Activated T-cell treated with anti-CD3 and anti-CD28 coated beads, Interleukin-2, amount 50 U/mL, for 72 hours (primary cell): ENCODE data around the gene ANO2. TPM values are rescaled to one million over a fixed set of nuclear protein-coding genes. Genes with fewer than 3 reads are reported as not detected.
"Not testable (repeated sequence)": the region's sequence is repeated elsewhere in the genome, so short reads cannot be mapped to it uniquely, and the experiment has no call there.

Experiments used
- ATAC-seq, 2 donors: fragments of 150-1000 bp; cut with Tn5 transposase; replicated peaks in 1 of 2; 2 replicates each; pipeline ENCODE4 v1.10.0; 2021; ENCODE audit warnings: moderate library complexity in 2 of 2, mild to moderate bottlenecking in 1 of 2
- DNase-seq, 2 donors: peaks; one replicate each; pipeline ENCODE4 v3.0.0; 2021 to 2022; ENCODE audit warnings: mixed read lengths in 1 of 2
- H3K27ac Mint-ChIP-seq: one replicate; pipeline ENCODE4 v1.8.0; 2022; ENCODE audit warnings: mild to moderate bottlenecking, moderate library complexity, mixed read lengths
- H3K27me3 Mint-ChIP-seq: one replicate; pipeline ENCODE4 v1.8.0; 2022; ENCODE audit warnings: low read depth, mixed read lengths
- H3K36me3 Mint-ChIP-seq, 2 donors: one replicate each; pipeline ENCODE4 v1.8.0; 2022; ENCODE audit warnings: mixed read lengths in 2 of 2, mild to moderate bottlenecking in 1 of 2; ENCODE audit not compliant: insufficient read depth in 2 of 2
- H3K4me1 Mint-ChIP-seq: one replicate; pipeline ENCODE4 v1.8.0; 2022; ENCODE audit warnings: low read depth, mixed read lengths
- H3K4me3 Mint-ChIP-seq, 2 donors: one replicate each; pipeline ENCODE4 v1.8.0; 2022; ENCODE audit warnings: mild to moderate bottlenecking in 2 of 2, mixed read lengths in 2 of 2, moderate library complexity in 2 of 2
- H3K9me3 Mint-ChIP-seq, 2 donors: one replicate each; pipeline ENCODE4 v1.8.0; 2022; ENCODE audit warnings: mixed read lengths in 2 of 2
- total RNA-seq, 2 donors: library from RNA; stranded (reverse); gene quantifications; one replicate each; pipeline ENCODE4 v1.2.3, GENCODE V29; 2022

ANO2 gene
- total RNA-seq, 2 donors from 2014 or later, result not detected

DNA sequence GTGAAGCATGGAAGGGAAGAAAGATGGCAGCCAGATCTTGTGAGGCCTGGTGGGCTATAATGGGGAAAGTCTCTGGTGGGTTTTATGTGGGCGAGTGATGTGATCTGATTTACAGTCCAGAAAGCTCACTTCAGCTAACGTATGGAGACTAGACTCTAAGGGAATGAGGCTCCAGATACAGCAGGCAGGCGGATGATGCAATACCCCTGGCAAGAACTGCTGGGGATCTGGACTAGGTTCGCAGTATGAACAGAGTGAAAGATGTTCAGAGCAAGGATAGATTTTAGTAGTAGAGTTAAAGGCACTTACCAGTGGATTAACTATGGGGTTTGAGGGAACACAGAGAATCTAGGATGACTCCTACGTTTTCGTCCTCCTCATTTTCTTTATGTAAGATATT lies 253.1 kb downstream of the ANO2 start:
- Mint-ChIP-seq H3K27ac (no peak overlapping the region), H3K27me3 (peaks cover 8% of the 10 kb centered on the region), H3K36me3 (peaks cover 0 to 3% of the 10 kb centered on the region in 2 donors), H3K9me3 (no peaks in the 10 kb centered on the region), H3K4me1 (no peaks in the 10 kb centered on the region), H3K4me3 (no peak overlapping the region)
- no peak for ATAC-seq
- DNase-seq, result no peak

DNA sequence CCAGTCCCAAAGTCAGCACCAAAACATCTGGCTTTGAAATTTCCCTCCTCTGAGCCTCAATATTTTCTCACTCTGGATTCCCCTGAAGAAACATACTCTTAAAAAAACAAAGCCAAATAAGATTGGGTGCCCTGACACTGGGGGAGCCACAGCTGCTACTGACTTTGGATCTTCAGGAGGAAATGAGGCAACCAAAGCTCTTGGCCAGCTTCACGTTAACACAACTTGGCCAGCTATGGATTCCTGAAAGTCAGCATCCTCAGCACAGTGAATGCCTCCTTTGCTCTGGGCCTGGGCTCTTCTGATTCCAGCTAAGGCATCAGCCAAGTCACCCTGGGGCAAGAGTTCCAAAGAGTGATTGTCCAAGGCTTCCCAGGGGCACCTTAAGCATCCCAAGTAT lies 254.8 kb downstream of the ANO2 start:
- H3K36me3 Mint-ChIP-seq, result no peaks in the 10 kb centered on the region
- H3K4me3 Mint-ChIP-seq, result no peak overlapping the region
- DNase-seq (no peak), ATAC-seq (no peak)
- no peaks in the 10 kb centered on the region for H3K9me3 Mint-ChIP-seq
- H3K4me1 Mint-ChIP-seq, result no peaks in the 10 kb centered on the region
- H3K27me3 Mint-ChIP-seq, result peaks cover 8% of the 10 kb centered on the region
- H3K27ac Mint-ChIP-seq, result no peak overlapping the region

DNA sequence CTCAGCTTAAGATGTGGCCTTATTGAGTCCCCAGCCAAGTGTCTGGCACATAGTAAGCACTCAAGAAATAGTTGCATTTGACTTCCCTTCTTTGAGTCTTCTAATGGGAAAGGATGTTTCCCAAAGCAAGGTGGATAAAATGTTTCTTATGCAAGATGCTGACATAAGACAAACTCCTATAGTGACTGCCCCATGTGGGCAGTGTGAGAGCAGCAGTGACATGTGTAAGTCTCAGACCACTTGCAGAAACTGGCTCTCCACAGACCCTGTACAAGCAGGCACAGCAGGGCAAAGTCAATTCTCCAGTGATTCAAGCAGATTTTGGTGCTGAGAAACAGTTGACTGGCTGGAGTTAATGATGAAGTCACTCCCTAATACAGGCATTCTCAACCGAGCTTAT lies 255.3 kb downstream of the ANO2 start:
- DNase-seq (no peak), ATAC-seq (no peak)
- Mint-ChIP-seq H3K27ac (no peak overlapping the region), H3K9me3 (no peaks in the 10 kb centered on the region), H3K36me3 (no peaks in the 10 kb centered on the region), H3K27me3 (peaks cover 8% of the 10 kb centered on the region), H3K4me3 (no peak overlapping the region), H3K4me1 (no peaks in the 10 kb centered on the region)

DNA sequence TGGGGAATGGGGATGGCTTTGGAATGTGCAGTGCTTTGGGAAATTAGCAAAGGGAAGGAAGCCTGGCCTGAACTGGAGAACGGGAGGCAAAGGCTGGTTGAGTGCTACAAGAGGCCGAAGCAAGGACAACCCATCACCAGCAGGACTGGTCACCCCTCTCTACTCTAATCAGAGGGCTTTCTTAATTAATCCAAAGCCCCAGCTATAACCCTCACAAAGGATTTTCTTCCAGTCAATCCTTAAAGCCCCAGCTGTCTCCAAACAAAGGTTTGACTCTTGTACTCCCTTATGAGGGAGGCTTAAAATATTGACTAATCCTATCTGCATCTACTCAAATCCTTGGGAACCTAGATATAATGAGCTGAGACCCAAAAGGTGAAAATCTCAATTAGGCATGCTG lies 256.8 kb downstream of the ANO2 start:
- ATAC-seq, result no peak
- no peak for DNase-seq
- no peaks in the 10 kb centered on the region for H3K36me3 Mint-ChIP-seq
- H3K27ac Mint-ChIP-seq, result no peak overlapping the region
- no peaks in the 10 kb centered on the region for H3K9me3 Mint-ChIP-seq
- H3K27me3 Mint-ChIP-seq, result peaks cover 3% of the 10 kb centered on the region
- H3K4me1 Mint-ChIP-seq, result no peaks in the 10 kb centered on the region
- no peak overlapping the region for H3K4me3 Mint-ChIP-seq

DNA sequence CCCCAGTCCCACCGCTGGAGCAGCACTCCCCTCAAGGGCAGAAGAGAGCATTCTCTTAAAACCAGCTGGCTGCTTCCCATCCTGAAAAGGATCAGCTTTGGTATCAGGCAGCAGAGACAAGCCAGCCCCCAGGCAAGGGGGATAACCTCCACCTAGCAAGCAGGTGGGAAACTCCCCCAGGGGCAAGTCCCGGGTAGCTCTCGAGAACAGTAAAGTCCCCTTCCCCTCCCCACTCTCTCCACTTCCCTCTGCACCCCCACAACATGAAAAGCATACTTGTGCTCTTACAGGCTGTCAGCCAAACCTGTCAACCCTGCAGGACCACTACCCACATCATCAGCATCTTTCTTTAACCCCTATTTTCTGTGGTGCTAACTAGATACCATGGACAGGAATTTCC lies 259.1 kb downstream of the ANO2 start:
- no peak overlapping the region for H3K27ac Mint-ChIP-seq
- no peak for DNase-seq
- no peak for ATAC-seq
- H3K9me3 Mint-ChIP-seq, result no peaks in the 10 kb centered on the region
- H3K27me3 Mint-ChIP-seq, result peaks cover 10% of the 10 kb centered on the region
- no peaks in the 10 kb centered on the region for H3K36me3 Mint-ChIP-seq
- H3K4me3 Mint-ChIP-seq, result no peak overlapping the region
- H3K4me1 Mint-ChIP-seq, result no peaks in the 10 kb centered on the region

DNA sequence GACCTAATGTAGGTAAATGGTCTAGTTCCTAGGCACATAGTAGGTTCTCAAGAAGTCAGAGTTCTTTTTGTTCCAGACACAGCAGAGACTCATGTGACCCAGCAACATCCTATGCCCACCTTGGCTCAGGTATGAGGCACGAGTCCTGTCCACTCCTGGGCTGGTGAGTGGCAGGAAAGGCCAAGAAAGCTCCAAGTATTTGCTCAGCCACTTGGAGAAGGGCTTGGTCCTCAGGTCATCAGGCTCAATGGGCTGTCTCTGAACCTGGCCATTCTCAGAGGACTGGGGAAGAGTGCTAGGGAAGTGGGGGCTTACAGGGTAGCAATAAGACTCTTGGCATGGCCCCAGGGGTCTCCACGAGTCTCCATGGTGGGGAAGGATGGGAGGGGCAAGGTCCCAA lies 260.1 kb downstream of the ANO2 start:
- ATAC-seq (no peak), DNase-seq (no peak)
- Mint-ChIP-seq H3K27me3 (peaks cover 10% of the 10 kb centered on the region), H3K27ac (no peak overlapping the region), H3K36me3 (no peaks in the 10 kb centered on the region), H3K4me3 (no peak overlapping the region), H3K4me1 (no peaks in the 10 kb centered on the region), H3K9me3 (no peaks in the 10 kb centered on the region)

DNA sequence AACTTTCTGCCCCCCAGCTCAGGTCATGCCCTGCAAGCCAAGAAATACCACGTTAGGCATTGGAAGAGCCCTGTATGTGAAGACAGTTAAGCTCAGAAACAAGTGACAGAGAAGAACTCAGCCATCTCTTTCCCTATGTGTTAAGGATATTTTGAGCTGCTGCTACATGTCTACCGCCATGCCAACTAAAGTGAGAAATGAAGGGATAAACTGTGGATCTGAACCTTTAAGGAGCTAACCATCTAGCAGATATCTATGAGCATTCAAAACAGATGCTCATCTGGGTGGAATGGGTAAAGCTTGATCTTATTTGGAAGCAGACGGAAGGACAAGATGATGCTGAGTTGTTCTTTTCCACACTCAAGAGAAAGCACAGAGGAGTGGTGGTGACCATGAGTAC lies 262.5 kb downstream of the ANO2 start:
- no peak for DNase-seq
- Mint-ChIP-seq H3K4me3 (no peak overlapping the region), H3K27ac (no peak overlapping the region), H3K9me3 (no peaks in the 10 kb centered on the region), H3K36me3 (no peaks in the 10 kb centered on the region), H3K27me3 (peaks cover 10% of the 10 kb centered on the region), H3K4me1 (no peaks in the 10 kb centered on the region)
- ATAC-seq, result no peak

DNA sequence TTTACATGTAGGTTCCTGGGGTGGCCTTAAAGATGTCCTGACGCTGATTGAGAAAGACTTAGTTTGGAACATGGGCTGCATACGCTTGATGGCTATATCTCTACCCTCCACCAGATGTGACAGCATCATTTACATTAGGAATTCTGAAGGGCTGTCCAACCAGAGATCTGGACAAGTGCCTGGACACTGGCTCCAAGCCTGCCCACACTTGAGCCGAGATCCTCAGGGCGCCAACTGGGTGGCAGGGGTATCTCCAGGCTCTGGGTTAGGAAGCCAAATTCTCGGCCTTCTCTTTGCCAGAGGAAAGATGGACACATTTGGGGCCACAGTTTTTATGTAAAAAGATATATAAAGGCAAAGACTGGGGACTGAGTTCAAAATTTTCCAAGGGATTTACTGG lies 266.9 kb downstream of the ANO2 start:
- Mint-ChIP-seq H3K4me3 (no peak overlapping the region), H3K27me3 (peaks cover 13% of the 10 kb centered on the region), H3K4me1 (no peaks in the 10 kb centered on the region), H3K9me3 (no peaks in the 10 kb centered on the region), H3K36me3 (no peaks in the 10 kb centered on the region), H3K27ac (no peak overlapping the region)
- ATAC-seq (no peak), DNase-seq (no peak)

DNA sequence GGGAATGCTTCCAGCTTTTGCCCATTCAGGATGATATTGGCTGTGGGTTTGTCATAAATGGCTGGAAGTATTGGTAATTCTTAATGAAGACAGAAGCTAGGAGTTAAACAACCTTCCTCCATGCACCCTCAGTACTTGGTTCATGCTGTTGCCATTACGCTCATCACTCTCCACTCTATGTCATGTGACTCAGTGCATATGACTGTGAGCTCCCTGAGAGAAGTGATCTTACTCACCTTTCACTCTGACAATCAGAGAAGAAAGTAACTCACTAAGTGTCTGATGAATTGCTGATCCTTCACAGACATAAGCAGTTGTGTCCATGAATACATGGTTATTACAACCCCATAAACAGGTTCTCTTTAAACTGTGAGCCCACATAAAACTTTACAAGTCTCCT lies 275.4 kb downstream of the ANO2 start:
- not testable (repeated sequence) for H3K27me3 Mint-ChIP-seq, H3K4me3 Mint-ChIP-seq, DNase-seq, H3K4me1 Mint-ChIP-seq, H3K9me3 Mint-ChIP-seq, H3K27ac Mint-ChIP-seq, H3K36me3 Mint-ChIP-seq
- ATAC-seq, result peak; percentile 24 to 72

DNA sequence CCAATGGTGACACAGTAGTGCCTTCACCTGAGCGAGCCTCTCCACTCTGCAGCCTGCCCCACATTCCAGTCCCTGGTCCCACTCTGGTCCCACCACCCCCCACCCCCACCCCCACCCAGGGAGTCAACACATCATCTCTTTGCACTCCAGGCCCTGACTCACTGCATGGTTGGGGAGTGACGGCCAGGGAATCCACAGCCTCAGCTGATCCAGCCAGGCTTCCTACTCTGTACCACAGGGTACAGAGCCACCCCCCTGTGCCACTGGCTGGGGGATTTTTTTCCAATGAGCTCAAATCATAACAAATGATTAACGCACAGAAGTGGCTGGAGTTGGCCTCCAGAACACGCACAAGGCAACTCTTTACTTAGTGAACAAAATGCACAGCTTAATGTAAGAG lies 279.4 kb downstream of the ANO2 start:
- Mint-ChIP-seq H3K4me1 (no peaks in the 10 kb centered on the region), H3K36me3 (no peaks in the 10 kb centered on the region), H3K27ac (no peak overlapping the region), H3K9me3 (no peaks in the 10 kb centered on the region), H3K27me3 (peaks cover 5% of the 10 kb centered on the region), H3K4me3 (no peak overlapping the region)
- ATAC-seq (no peak), DNase-seq (no peak)

DNA sequence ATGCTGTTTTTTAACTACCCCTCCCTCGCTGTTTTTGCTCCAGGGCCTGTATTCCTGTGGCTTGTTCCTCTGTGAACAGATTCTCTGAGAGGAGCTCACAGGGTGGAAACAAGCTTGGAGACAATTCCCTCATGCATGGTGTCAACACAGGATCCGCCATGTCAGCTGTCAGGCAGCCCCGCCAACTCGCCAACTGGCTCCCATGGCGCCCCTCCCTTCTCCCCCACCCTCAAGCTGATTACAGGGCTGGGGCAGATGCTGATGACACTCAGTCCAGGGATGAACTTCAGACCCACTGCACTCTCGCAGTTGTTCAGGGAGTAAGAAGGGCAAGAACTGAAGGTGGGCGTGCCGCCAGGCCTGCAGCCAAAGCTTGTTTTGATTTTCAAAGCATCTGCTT lies 283.2 kb downstream of the ANO2 start:
- Mint-ChIP-seq H3K9me3 (no peaks in the 10 kb centered on the region), H3K27me3 (no peaks in the 10 kb centered on the region), H3K36me3 (no peaks in the 10 kb centered on the region), H3K4me1 (no peaks in the 10 kb centered on the region), H3K27ac (no peak overlapping the region), H3K4me3 (no peak overlapping the region)
- ATAC-seq, result no peak
- no peak for DNase-seq

DNA sequence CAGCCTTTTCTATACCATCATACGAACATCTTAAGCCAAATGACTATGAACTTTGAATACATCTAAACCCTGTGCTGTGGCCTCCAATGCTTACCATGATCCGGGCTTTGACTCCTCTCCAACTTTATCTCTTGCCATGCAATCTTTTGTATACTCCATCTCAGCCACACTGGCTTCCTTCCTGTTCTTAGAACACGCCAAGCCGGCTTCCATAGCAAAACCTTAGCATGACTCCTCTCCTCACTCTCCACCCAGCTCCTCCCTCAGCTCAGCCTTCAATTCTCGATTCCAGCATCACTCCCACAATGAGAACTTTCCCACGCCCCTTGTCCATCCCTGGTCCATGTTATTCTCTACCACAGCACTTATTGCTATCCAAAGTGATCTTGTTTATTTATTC lies 284.8 kb downstream of the ANO2 start:
- DNase-seq (no peak), ATAC-seq (no peak)
- Mint-ChIP-seq H3K4me3 (no peak overlapping the region), H3K36me3 (no peaks in the 10 kb centered on the region), H3K9me3 (no peaks in the 10 kb centered on the region), H3K27me3 (no peaks in the 10 kb centered on the region), H3K27ac (no peak overlapping the region), H3K4me1 (no peaks in the 10 kb centered on the region)

DNA sequence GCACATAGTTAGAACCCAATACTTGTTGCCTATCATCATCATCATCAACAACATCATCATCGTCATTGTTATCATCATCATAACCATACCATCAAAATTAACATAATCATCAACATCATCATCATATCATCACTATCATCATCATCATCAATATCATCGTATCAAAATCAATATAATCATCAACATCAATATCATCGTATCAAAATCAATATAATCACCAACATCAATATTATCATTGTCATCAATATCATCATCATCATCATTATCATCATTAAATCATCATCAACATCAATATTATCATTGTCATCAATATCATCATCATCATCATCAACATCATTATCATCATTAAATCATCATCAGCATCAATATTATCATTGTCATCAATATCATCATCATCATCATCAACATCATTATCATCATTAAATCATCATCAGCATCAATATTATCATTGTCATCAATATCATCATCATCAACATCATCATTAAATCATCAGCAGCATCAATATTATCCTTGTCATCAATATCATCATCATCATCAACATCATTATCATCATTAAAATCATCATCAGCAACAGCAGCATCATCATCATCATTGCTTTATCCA lies 286.6 kb downstream of the ANO2 start:
- H3K4me1 Mint-ChIP-seq, DNase-seq, H3K9me3 Mint-ChIP-seq, H3K27ac Mint-ChIP-seq, H3K36me3 Mint-ChIP-seq, ATAC-seq, H3K27me3 Mint-ChIP-seq, H3K4me3 Mint-ChIP-seq: not testable (repeated sequence)

DNA sequence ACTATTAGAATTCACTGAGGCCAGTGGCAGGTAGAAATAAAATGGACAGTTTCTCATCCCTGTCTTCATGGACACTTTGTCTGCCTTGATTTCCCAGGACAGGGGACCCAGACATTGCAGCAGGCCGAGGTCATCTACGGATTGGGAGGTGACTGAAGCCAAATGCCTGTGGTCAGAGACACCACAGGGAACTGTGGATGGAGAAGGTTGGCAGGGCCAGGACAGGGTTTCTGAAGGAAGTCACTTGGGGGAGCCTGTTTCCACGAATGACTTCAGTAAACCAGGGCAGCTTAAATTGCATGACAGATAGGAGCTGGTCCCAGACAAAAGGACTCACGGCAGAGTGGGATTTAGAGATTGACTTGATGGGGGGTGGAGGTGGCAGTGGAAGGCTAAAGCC lies 288.2 kb downstream of the ANO2 start:
- H3K4me1 Mint-ChIP-seq, result no peaks in the 10 kb centered on the region

More for the DNA sequence above, 288.2 kb downstream of the ANO2 start:
- H3K27me3 Mint-ChIP-seq, result no peaks in the 10 kb centered on the region
- no peaks in the 10 kb centered on the region for H3K9me3 Mint-ChIP-seq
- ATAC-seq (no peak), DNase-seq (no peak)
- H3K36me3 Mint-ChIP-seq, result no peaks in the 10 kb centered on the region
- no peak overlapping the region for H3K4me3 Mint-ChIP-seq
- no peak overlapping the region for H3K27ac Mint-ChIP-seq
